Astrocyte (in vitro differentiated cells and primary cell): ENCODE data around the gene KLB. TPM values are rescaled to one million over a fixed set of nuclear protein-coding genes. Genes with fewer than 3 reads are reported as not detected.

Experiments
- DNase-seq: peaks from one replicate; pipeline ENCODE4 v3.0.0-alpha.2; 2010; ENCODE audit warnings: low read depth
- FAIRE-seq: peaks from 2 replicates; lab custom pipeline; 2011; peaks lifted over from hg19 to GRCh38; lab: Jason Lieb, UNC
- H2AFZ ChIP-seq: 2 replicates; pipeline ENCODE4 v1.6.0; 2012; ENCODE audit warnings: low read depth, low read length, inconsistent platforms
- H3K27ac ChIP-seq: 2 replicates; pipeline ENCODE4 v1.5.1; 2011; ENCODE audit warnings: low read depth, low read length, inconsistent platforms
- H3K27me3 ChIP-seq: 2 replicates; pipeline ENCODE4 v1.6.0; 2011; ENCODE audit warnings: low read length, inconsistent platforms; ENCODE audit not compliant: insufficient read depth
- H3K36me3 ChIP-seq: 2 replicates; pipeline ENCODE4 v1.5.1; 2011; ENCODE audit warnings: low read length, inconsistent platforms; ENCODE audit not compliant: insufficient read depth
- H3K4me1 ChIP-seq: 2 replicates; pipeline ENCODE4 v1.5.1; 2011; ENCODE audit warnings: low read length, inconsistent platforms; ENCODE audit not compliant: insufficient read depth
- H3K4me2 ChIP-seq: 2 replicates; pipeline ENCODE4 v1.6.0; 2012; ENCODE audit warnings: low read length, inconsistent platforms
- H3K4me3 ChIP-seq: 2 replicates; pipeline ENCODE4 v1.5.1; 2011; ENCODE audit warnings: low read depth, mild to moderate bottlenecking, low read length, inconsistent platforms; ENCODE audit not compliant: insufficient read depth
- H3K79me2 ChIP-seq: 2 replicates; pipeline ENCODE4 v1.6.0; 2012; ENCODE audit warnings: mild to moderate bottlenecking, low read length, inconsistent platforms; ENCODE audit not compliant: insufficient read depth
- H3K9ac ChIP-seq: 2 replicates; pipeline ENCODE4 v1.6.0; 2012; ENCODE audit warnings: mild to moderate bottlenecking, low read length, inconsistent platforms
- H3K9me3 ChIP-seq: 2 replicates; pipeline ENCODE4 v1.5.1; 2012; ENCODE audit warnings: low read depth, mild to moderate bottlenecking, low read length, inconsistent platforms; ENCODE audit not compliant: insufficient read depth
- H4K20me1 ChIP-seq: 2 replicates; pipeline ENCODE4 v1.6.0; 2012; ENCODE audit warnings: low read length, inconsistent platforms; ENCODE audit not compliant: insufficient read depth
- H3K27ac Mint-ChIP-seq: one replicate; pipeline ENCODE4 v1.8.0; 2021; ENCODE audit warnings: mild to moderate bottlenecking, mixed read lengths; ENCODE audit not compliant: unreplicated experiment
- H3K27me3 Mint-ChIP-seq: one replicate; pipeline ENCODE4 v1.8.0; 2021; ENCODE audit warnings: low read depth, mixed read lengths; ENCODE audit not compliant: unreplicated experiment
- H3K36me3 Mint-ChIP-seq: one replicate; pipeline ENCODE4 v1.8.0; 2021; ENCODE audit warnings: low read depth, mixed read lengths; ENCODE audit not compliant: unreplicated experiment
- H3K4me1 Mint-ChIP-seq: one replicate; pipeline ENCODE4 v1.8.0; 2021; ENCODE audit warnings: low read depth, mixed read lengths; ENCODE audit not compliant: unreplicated experiment
- H3K4me3 Mint-ChIP-seq: one replicate; pipeline ENCODE4 v1.8.0; 2021; ENCODE audit warnings: mild to moderate bottlenecking, moderate library complexity, mixed read lengths; ENCODE audit not compliant: unreplicated experiment
- H3K9me3 Mint-ChIP-seq: one replicate; pipeline ENCODE4 v1.8.0; 2021; ENCODE audit warnings: mild to moderate bottlenecking, mixed read lengths; ENCODE audit not compliant: unreplicated experiment
- CTCF ChIP-seq: IDR thresholded peaks from 2 replicates; pipeline ENCODE4 v1.5.1; 2011; ENCODE audit warnings: low read depth, mild to moderate bottlenecking, inconsistent platforms, low read length, moderate library complexity; ENCODE audit not compliant: insufficient read depth
- EZH2 ChIP-seq: IDR thresholded peaks from 2 replicates; pipeline ENCODE4 v1.6.1; 2012; ENCODE audit warnings: mild to moderate bottlenecking, low read length, inconsistent platforms; ENCODE audit not compliant: insufficient read depth
- total RNA-seq: library from RNA; stranded (reverse); gene quantifications from 2 replicates; pipeline ENCODE4 v1.2.1, GENCODE V29; 2021

Gene KLB
- total RNA-seq, 1 donor from 2014 or later: not detected

GRCh38 chr4:39427520-39428114 lies 20.9 kb downstream of the KLB start:
- no peak overlapping the region for H3K9ac ChIP-seq
- H3K27ac ChIP-seq: no peak overlapping the region
- H3K4me2 ChIP-seq: no peak overlapping the region
- H3K27me3 ChIP-seq: no peaks in the 10 kb centered on the region
- no peak for DNase-seq
- H3K4me1 Mint-ChIP-seq: no peaks in the 10 kb centered on the region
- no peaks in the 10 kb centered on the region for H3K9me3 Mint-ChIP-seq
- no peak for TF ChIP-seq CTCF
- no peak overlapping the region for H2AFZ ChIP-seq
- H3K27ac Mint-ChIP-seq: no peak overlapping the region
- no peaks in the 10 kb centered on the region for H3K4me1 ChIP-seq
- H3K79me2 ChIP-seq: no peaks in the 10 kb centered on the region
- H3K36me3 Mint-ChIP-seq: no peaks in the 10 kb centered on the region
- no peak for FAIRE-seq
- no peaks in the 10 kb centered on the region for H4K20me1 ChIP-seq
- no peaks in the 10 kb centered on the region for H3K36me3 ChIP-seq
- H3K27me3 Mint-ChIP-seq: peaks cover 5% of the 10 kb centered on the region
- H3K9me3 ChIP-seq: no peaks in the 10 kb centered on the region
- no peak overlapping the region for H3K4me3 Mint-ChIP-seq
- H3K4me3 ChIP-seq: no peak overlapping the region

- Histone ChIP-seq H3K9ac (no peak overlapping the region), H3K27ac (no peak overlapping the region), H3K4me3 (no peak overlapping the region), H3K4me2 (no peak overlapping the region), H3K9me3 (no peaks in the 10 kb centered on the region), H2AFZ (no peak overlapping the region), H3K36me3 (no peaks in the 10 kb centered on the region), H3K79me2 (no peaks in the 10 kb centered on the region), H4K20me1 (no peaks in the 10 kb centered on the region), H3K27me3 (no peaks in the 10 kb centered on the region), H3K4me1 (no peaks in the 10 kb centered on the region)
- no peaks in the 10 kb centered on the region for H3K4me1 Mint-ChIP-seq
- H3K4me3 Mint-ChIP-seq: no peak overlapping the region
- no peaks in the 10 kb centered on the region for H3K36me3 Mint-ChIP-seq
- FAIRE-seq (no peak), DNase-seq (no peak)
- no peak overlapping the region for H3K27ac Mint-ChIP-seq
- TF ChIP-seq EZH2 (no peak), CTCF (no peak)
- H3K9me3 Mint-ChIP-seq: no peaks in the 10 kb centered on the region
- H3K27me3 Mint-ChIP-seq: peaks cover 8% of the 10 kb centered on the region
Measured at GRCh38 chr4:39429476-39430334, 23.0 kb downstream of the KLB start.

GRCh38 chr4:39433878-39434492 lies 27.3 kb downstream of the KLB start:
- Histone ChIP-seq H2AFZ (no peak overlapping the region), H3K9ac (no peak overlapping the region), H3K4me3 (no peak overlapping the region), H3K4me1 (no peaks in the 10 kb centered on the region), H4K20me1 (no peaks in the 10 kb centered on the region), H3K27ac (no peak overlapping the region), H3K79me2 (no peaks in the 10 kb centered on the region), H3K9me3 (no peaks in the 10 kb centered on the region), H3K4me2 (no peak overlapping the region), H3K27me3 (no peaks in the 10 kb centered on the region), H3K36me3 (no peaks in the 10 kb centered on the region)
- Mint-ChIP-seq H3K36me3 (no peaks in the 10 kb centered on the region), H3K9me3 (no peaks in the 10 kb centered on the region), H3K27ac (no peak overlapping the region), H3K27me3 (peaks cover 30% of the 10 kb centered on the region), H3K4me1 (no peaks in the 10 kb centered on the region), H3K4me3 (no peak overlapping the region)
- TF ChIP-seq CTCF (no peak), EZH2 (no peak)
- no peak for FAIRE-seq
- DNase-seq: no peak
